Measurements from ENCODE around the gene ALDH1A2.
"Not testable (repeated sequence)": the region's sequence is repeated elsewhere in the genome, so short reads cannot be mapped to it uniquely, and the experiment has no call there.

The ALDH1A2 gene

DNA sequence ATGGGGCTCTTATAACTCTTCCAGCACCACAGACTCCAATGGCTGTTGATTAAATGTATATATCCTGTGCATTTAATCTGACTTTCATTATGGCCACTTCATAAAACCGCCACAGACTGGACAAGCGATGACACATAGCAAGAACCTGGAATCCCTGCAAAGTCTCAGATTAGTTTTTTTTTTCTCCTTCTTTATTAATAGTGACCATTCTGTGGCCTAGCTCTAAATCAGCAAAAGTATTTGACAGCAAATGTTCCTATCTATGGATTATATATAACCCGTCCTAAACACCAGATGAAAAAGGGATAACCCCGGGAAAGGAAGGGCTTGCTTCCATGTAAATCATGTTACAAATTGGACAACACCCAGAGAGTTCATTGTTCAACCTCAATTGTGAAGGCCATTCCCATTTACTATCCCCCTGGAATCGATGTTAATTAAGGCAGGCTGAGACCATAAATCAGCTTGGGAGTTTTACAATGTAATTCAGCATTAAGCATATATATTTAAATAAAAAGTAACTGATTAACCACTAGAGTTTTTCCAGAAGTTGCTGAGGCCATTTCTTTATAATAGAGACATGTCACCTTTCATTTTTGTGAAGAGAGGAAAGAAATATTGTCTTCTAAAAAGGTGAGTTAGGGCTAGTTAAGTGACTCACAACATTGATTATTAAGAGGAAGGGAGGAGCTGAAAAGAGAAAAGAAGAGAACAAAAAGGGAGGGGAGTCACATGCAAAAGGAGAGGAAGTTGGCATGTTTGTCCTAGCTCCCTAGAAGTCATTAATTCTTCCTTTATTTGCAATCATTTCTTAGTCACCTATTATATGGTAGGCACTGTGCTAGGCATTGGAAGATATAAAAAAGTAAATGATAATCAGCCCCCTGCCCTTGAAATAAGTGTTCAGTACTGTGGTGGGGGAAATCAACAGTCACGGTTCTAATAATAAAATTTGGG lies 26.2 kb downstream of the ALDH1A2 start:
- DNase-seq, result no peak

DNA sequence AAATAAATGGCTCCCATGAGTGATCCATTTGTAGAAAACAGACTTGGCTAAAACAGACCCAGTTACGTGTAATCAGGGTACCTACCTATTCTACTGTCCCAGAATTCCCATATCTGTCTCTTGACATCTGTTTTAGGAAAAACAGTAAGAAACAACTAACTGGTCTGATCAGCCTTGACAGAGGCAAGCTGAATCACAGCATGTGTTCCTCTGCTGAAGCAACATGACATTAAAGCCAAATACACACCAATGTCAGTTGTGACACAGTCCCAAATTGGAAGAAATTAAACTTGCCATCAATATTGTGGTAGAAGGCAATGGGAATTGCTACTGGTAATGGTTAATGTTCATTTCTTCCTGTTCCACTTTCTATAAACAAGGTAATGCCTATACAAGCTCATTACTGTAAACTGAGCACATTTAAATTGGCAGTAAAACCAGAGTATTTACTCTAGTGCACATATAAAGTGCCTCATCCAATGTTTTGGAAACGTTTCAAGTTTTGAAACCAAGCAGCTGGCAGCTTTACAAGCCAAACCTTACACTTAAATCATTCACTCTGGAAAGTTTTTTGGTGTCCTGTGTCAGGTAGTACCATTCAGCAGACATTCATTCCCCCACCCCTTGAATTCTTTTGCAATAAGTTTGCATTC lies 27.0 kb downstream of the ALDH1A2 start:
- DNase-seq, result peak; percentile 39

DNA sequence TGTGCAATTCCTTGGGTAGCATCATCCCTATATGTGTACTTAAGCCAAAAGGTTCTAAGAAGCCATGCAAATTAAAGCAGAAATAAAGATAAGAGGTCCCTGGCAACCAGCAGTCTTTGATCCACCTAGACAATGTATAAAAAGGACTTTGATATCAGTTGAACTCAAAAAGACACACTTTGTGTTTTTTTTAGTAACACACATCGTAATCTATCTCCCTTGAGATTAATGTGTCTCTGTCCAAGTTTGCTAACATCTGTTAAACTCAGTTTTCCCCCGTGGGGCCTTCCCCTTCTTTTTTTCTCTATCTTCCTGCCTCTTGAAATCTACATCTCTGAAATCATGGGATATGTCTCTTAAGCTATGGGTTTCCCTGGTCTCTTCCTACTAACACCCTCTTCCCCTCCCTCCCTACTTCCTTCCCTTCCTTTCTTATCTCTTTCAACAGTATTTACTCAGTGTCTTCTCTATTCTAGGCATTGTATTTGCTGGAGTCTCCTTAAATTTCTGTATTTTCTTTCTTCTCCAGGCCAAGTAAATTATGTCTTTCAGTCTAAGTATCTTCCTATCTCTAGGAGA lies 27.7 kb downstream of the ALDH1A2 start:
- DNase-seq, result no peak

DNA sequence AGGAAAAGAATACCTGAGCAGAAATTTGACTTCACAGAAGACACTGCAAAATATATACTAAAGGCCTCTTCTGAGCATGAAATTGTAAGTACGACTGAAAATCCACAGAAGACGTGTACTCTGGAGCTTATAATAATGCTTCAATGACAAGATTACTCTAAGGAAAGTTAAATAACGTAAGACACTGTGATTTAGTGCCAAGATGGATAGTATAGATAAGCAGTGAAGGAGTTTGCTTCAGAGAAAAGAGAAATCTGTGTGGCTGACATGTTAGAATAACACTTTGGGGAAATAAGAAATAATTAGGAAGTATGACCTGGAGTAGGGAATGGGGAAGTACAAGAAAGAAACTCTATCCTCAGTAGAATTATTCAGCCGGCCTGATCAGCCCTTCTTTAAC lies 28.9 kb downstream of the ALDH1A2 start:
- no peak for DNase-seq

DNA sequence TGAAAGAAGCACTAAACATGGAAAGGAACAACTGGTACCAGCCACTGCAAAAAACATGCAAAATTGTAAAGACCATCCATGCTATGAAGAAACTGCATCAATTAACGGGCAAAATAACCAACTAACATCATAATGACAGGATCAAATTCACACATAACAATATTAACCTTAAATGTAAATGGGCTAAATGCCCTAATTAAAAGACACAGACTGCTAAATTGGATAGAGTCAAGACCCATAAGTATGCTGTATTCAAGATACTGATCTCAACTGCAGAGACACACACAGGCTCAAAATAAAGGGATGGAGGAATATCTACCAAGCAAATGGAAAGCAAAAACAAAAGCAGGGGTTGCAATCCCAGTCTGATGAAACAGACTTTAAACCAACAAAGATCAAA lies 37.1 kb downstream of the ALDH1A2 start:
- DNase-seq, result not testable (repeated sequence)

DNA sequence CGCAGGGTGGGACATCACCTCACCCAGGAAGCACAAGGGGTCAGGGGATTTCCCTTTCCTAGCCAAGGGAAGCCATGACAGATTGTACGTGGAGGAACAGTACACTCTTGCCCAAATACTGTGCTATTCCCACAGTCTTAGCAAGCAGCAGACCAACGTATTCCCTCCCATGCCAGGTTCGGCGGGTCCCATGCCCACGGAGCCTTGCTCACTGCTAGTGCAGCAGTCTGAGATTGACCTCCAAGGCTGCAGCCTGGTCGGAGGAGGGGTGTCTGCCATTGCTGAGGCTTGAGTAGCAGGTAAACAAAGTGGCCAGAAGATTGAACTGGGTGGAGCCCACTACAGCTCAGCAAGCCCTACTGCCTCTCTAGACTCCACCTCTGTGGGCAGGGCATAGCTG lies 39.0 kb downstream of the ALDH1A2 start:
- no peak for DNase-seq

DNA sequence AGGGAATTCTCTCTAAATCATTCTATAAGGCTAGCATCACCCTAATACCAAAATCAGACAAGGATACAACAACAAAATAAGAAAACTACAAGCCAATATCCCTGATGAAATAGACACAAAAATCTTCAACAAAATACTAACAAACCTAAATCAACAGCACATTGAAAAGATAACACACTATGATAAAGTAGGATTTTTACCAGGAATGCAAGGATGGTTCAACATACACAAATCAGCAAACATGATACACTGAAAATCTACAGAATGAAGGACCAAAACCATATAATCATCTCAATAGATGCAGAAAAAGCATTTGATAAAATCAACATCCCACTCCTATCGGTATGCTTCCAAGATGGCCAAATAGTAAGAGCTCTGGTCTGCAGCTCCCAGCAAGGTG lies 39.5 kb downstream of the ALDH1A2 start:
- DNase-seq, result no peak

DNA sequence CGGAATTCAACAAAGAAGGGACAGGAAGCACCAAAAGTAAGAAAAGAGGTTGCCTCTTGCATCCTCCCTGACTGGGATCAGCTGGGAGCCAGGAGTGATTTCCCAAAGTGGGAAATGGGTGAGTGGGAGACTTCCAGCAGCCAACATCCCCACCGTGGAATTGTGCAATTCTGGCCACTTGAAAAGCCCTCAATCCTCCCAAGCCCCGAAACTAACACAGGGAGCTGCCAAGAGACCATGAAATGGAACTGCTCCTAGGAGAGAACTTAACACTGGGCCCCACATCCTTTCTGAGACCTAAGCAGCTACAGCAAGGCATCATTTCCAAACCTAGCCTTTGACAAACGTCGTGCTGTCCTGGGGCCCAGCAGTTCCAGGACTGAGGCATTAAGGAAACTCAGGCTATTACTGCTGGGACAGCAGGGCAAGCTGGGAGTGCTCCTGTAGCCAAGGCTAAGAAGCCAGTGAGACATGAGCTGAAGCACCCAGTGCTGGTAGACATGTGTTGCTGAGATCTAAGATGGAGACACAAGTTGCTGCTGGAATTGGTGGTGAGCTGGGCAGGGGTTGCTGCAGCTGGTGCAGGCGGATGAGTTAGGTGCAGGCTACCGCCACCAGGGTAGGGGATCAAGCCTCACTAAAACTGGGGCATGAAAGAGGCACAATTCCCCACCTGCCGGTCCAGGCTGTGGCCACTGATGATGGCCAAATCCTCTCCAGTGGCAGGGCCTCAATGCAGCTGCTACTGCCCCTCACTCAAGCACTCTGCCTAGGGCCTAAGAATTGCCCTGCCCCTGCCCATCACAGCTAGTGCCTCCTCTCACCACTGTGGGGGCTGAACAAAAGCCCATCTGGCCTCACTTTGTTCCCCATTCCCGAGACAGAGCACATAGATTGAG lies 43.9 kb downstream of the ALDH1A2 start:
- no peak for DNase-seq

DNA sequence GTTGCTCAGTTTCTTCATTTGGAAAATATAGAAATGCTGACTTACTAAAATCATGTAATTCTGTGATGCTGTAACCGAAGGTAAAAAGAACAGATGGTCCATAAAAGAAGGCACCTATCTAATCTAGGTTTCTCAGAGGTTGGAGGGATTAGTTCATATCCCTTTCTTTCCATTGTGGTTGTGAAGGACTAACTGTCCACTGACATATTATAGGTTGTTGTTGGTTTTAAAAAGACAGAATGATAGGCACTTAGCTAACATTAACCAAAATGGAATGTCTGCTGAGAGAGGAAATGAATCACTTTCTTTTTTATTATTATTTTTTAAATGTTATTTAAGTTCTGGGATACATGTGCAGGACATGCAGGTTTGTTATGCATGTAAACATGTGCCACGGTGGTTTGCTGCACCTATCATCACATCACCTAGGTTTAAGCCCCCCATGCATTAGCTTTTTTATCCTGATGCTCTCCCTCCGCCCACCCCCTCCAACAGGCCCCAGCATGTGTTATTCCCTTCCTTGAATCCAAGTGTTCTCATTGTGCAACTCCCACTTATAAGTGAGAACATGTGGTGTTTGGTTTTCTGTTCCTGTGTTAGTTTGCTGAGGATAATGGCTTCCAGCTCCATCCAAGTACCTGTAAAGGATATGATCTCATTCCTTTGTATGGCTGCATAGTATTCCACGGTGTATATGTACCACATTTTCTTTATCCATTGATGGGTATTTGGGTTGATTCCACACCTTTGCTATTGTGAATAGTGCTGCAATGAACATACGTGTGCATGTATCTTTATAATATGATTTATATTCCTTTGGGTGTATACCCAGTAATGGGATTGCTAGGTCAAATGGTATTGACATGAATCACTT lies 45.8 kb downstream of the ALDH1A2 start:
- DNase-seq, result no peak

DNA sequence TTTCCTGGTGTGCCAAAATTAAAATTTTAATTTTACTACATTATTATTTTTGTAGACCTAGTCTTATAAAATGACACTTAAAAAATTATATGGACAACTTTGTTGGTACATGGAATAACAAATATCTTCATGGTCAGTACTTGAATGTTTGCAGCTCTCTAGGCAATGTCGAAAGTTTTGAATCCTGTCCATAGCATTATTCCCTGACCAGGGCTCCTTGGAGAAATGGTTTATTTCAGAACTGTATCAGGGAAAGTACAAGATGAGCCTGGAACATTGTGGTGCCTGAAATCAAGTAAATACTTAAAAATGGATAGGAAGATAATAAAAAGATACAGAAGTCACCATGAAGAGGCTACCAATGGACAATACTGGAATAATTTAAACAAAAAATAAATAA lies 47.6 kb downstream of the ALDH1A2 start:
- no peak for DNase-seq

DNA sequence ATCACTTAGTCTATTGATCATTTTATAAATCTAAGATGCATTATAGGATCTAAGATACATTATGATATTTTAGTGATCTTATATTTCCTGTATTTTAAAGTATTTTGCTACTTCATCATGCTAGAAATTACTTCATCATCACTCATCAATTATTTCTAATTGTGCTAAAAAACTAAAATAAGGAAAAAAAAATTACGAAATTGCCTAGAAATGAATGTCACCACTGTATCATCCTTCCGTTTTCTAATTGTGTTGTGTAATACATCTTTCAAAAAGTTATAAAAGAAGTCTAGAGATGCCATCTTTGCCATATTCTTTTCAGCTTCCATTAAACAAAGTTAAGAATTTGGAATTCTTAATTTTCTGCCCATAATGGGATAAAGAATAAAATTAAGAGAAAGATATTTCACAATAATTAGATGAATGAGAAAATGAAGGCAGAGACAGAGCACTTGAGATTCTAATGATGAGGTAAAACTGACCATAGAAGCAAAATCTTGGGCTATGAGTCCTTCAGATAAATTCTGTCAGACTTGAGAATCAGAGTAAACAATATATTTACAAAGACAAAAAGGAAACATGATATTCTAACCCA lies 48.8 kb downstream of the ALDH1A2 start:
- no peak for DNase-seq

DNA sequence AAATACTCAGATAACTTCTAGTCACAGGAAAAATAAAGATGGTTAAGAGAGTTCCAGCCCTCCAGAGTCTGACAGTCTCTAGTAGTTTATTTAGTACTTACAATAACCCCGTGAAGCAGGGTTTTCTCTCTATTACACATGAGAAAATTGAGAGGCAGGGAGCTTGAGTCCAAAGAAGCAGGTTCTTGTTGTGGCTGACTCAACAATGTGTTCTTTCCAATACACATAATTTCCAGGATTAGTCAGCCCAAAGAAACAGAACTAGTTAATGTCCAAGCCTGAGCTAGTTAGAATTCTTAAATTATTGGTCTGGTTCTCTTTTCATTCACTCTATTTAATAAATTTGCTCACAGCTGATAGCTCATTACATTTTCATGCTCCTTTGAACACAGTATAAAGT lies 49.9 kb downstream of the ALDH1A2 start:
- no peak for DNase-seq

DNA sequence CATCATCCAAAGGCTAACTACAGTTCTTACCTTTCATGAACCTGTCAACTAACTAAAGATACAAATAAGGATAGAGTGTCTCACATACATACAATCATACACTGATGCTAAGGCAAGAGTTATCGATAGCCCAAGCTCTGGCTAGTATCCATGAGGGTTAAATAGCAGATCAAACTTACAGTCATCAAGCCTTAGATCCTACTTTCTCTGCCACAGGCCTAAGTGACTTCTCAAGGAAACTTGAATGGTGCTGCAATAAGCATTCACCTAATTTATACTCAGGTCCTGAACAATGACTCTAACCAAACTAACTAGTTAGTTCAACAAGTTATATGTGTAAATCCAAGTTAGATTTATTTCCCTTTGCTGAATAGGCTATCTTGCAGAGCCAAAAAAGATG lies 51.0 kb downstream of the ALDH1A2 start:
- DNase-seq, result no peak

DNA sequence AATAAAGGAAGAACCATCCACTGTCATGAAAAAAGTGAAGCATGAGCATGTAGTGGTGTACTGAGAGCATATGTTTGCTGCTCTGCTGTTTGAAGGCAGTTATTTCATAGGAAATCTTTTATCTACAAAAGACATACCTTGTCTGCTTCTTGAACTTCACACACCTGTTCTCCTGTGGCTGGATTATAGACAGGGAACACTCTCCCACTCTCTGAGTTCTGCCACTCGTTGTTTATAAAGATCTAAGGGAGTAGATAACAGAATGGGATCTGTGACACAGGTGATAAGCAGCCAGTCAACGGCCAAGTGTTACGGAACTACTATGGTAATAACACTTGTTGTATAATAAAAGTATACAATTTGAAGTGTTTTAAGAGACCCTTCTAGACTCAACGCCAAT lies 51.5 kb downstream of the ALDH1A2 start:
- no peak for DNase-seq

DNA sequence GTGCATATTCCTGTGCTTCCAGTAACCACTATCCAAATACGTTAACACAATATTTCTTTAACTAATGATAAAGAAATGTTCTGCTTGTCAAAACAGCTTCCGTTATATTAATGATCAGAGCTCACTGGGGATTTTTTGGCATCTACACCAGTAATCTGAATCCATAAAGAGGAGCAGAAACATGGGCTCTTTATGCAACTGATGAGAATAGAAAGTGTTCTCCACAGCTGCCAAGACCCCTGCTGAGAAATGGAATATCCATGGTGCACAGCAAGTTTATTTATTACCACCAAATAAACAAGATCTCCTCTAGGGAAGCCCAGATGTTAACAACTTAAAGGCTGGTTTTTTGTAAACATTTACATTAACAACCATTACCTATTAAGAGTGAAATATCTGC lies 54.5 kb downstream of the ALDH1A2 start:
- DNase-seq, result peak; percentile 51

DNA sequence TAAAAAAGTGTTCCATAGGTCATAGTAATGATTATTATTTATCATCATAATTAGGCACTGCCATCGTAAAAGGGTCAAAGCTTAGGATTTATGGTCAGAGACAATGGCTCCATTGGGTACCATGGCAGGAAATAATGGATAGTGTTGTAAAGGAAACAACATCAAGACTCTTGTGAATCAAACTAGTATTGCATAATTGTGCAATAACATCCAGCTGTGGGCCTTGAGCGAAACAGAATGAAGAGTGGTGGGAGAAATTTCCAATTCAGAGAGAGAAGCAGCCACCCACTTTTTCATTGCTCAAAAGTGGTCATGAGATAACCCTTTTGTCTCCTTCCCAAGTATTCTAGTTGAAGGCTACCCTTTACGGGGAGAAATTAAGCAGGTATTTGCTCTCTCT lies 61.7 kb downstream of the ALDH1A2 start:
- DNase-seq, result no peak

DNA sequence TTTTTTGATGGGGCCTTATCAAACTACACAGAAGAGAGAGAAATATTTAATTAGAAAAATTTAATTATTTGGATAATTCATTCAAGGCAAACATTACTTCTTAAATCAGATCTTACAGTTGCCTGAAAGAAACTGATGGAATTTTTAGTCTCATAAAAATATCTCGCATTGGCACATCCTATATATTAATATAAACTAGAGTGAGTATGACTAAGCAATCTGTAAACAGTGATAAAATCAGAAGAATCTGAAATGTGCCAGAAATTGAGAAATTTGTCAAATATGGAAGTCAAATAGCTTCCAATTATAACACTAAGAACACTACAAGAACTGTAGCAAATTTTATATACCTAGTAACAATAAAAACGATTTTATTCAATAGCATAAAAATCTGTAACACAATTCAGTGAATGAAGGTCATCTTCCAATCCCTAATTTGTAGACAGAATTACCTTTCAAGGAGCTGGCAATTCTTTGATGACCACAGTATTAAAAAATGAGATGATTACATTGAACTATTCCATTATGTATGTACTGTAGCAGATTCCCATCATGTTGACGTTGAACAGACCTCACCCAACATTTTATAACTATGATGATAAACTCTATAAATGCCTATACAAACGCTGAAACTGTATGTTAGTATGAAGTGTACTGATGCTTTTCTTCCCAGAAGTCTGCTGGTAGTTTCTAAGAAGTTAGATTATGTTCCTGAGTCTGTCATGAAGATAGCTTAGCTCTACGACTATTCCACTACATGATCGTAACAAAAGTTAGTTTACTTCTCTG lies 63.0 kb downstream of the ALDH1A2 start:
- no peak for DNase-seq

DNA sequence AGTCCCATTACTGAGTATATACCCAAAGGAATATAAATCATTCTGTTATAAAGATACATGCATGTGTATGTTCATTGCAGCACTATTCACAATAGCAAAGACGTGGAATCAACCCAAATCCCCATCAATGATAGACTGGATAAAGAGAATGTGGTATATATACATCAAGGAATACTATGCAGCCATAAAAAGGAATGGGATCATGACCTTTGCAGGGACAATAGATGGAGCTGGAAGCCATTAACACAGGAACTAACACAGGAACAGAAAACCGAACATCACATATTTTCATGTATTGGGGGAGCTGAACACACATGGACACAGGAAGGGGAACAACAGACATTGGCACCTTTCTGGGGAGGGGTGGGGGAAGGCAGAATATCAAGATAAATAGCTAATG lies 65.8 kb downstream of the ALDH1A2 start:
- not testable (repeated sequence) for DNase-seq

DNA sequence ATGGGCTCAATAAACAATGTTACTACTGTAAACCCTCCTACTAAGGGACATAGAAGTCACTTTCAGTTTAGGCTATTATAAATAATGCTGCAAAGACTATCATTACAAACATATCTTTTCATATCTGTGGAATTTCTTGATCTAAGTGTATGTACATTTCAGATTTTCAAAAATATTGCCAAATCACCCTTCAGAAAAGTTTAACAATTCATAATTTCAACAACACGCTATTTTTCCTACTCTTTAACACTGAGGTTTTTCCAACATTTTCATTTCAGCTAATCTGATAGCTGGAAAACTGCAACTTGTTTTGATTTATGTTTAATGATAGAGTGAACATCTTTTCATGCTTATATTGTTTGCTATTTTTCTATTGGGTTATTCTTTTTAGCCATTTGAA lies 69.0 kb downstream of the ALDH1A2 start:
- DNase-seq, result no peak

DNA sequence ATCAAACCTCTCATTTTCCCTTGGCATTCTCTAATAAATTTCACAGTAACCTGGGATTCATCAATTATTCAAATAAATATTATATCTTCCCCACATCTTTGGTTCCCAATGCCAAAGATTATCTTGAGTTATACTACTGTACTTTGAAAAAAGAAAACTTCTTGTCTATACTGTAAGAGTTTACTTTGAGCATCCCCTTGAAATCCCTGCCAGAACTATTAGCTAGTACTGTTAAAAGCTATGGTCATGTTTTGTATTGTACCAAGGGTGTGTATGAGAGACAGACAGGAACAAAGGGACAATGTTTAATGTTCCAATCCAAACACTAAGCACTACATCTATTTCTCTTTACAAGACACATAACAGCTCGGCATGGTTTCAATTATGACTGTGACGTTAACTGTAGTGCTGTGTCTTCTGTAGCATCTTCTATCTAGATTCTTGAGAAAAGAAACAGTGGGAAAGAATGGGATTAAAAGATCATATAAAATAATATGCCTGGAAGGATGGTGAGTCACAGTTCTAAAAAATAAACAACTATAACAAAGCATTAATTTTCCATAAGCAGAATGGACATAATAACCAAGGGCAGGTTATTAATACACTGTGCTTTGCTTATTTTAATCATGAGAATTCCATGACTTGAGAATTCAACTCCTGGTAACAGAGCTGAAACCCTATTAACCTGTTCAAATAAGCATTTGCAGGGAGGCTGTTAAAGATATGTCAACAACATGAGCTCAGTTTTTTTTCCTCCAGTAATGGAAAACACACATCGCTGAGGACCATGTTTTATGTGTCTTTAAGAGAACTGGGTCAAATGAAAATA lies 71.1 kb downstream of the ALDH1A2 start:
- peak; percentile 61 for DNase-seq
